ENCODE measurements around the gene RASSF4. TPM values are rescaled to one million over a fixed set of nuclear protein-coding genes. Genes with fewer than 3 reads are reported as not detected.

Gene RASSF4
- total RNA-seq (ENCODE audit: low replicate concordance): 10.6 and 12.5 TPM in 2 replicates

GRCh38 chr10:44959247-44960087 lies at the start of gene RASSF4:
RASSF4 (plus strand) TSS chr10:44959802; CDS start chr10:44970203, 10,401 bp downstream.

GRCh38 chr10:44911081-44911540 lies 48.5 kb upstream of the RASSF4 start, which contains the start of gene TMEM72:
TMEM72 (plus strand) TSS chr10:44911337; CDS start chr10:44911513, 176 bp downstream.

GRCh38 chr10:44978570-44979280 lies 19.1 kb downstream of the RASSF4 start, which contains the start of gene DEPP1:
DEPP1 (minus strand) TSS chr10:44978809; CDS start chr10:44978030, 779 bp downstream.

GRCh38 chr10:45000752-45001380 lies 41.3 kb downstream of the RASSF4 start, which contains the start of gene ZNF22:
ZNF22 (plus strand) TSS chr10:45000923; CDS start chr10:45003369, 2,446 bp downstream.

Other genes starting within 250 kb of the RASSF4 start
- not detected in 2 replicates for gene TMEM72, start 48.5 kb upstream of the RASSF4 start, total RNA-seq (ENCODE audit: low replicate concordance)
- gene DEPP1, start 19.0 kb downstream of the RASSF4 start, total RNA-seq (ENCODE audit: low replicate concordance): 49.1 and 50.4 TPM in 2 replicates
- 3.3 and 15.9 TPM in 2 replicates for gene ZNF22, start 41.1 kb downstream of the RASSF4 start, total RNA-seq (ENCODE audit: low replicate concordance)